Peyer's patch (tissue), 4 donors: ENCODE measurements around the gene AGBL3. TPM values are rescaled to one million over a fixed set of nuclear protein-coding genes. Genes with fewer than 3 reads are reported as not detected.
"Not testable (repeated sequence)": the region's sequence is repeated elsewhere in the genome, so short reads cannot be mapped to it uniquely, and the experiment has no call there.

ENCODE experiments used
- DNase-seq, 3 donors: peaks; one replicate each; pipeline ENCODE4 v3.0.0-alpha.2; 2017 to 2019
- H3K27ac ChIP-seq, 4 donors: fragments of 200-600 bp; sonication (generic); one replicate each; pipeline ENCODE4 v1.5.1; 2016 to 2019
- H3K27me3 ChIP-seq, 2 donors: fragments of 200-600 bp; sonication (generic); one replicate each; pipeline ENCODE4 v1.5.1; 2019
- H3K36me3 ChIP-seq, 3 donors: fragments of 200-600 bp; sonication (generic); one replicate each; pipeline ENCODE4 v1.5.1; 2016 to 2019
- H3K4me1 ChIP-seq, 4 donors: fragments of 200-600 bp; sonication (generic); one replicate each; pipeline ENCODE4 v1.5.1; 2016 to 2019
- H3K4me3 ChIP-seq, 4 donors: fragments of 200-600 bp; sonication (generic); 1 replicate in 3 of 4; 2 replicates in 1 of 4; pipeline ENCODE4 v1.5.1; 2016 to 2019; ENCODE audit warnings: mild to moderate bottlenecking in 1 of 4
- H3K9me3 ChIP-seq, 4 donors: fragments of 200-600 bp; sonication (generic); one replicate each; pipeline ENCODE4 v1.5.1; 2016 to 2019; ENCODE audit warnings: mild to moderate bottlenecking in 1 of 4
- CTCF ChIP-seq, 6 experiments: fragments of 450-650 bp in 4 of 6; fragments of 200-600 bp in 2 of 6; sonication (generic) in 1 of 6; IDR thresholded peaks; one replicate each; pipeline ENCODE4 v1.5.1; 2017 to 2019; ENCODE audit warnings: antibody characterized with exemption in 6 of 6, mild to moderate bottlenecking in 3 of 6, moderate library complexity in 1 of 6
- POLR2A ChIP-seq, 2 donors: fragments of 450-650 bp; IDR thresholded peaks; one replicate each; pipeline ENCODE4 v1.5.1; 2017; ENCODE audit warnings: antibody characterized with exemption in 2 of 2, mild to moderate bottlenecking in 2 of 2, moderate library complexity in 2 of 2
- total RNA-seq, 4 donors: library from RNA; depleted of rRNA; stranded (reverse); fragments of >200 nt; gene quantifications; one replicate each; pipeline ENCODE4 v1.1.0, GENCODE V29; 2016

The AGBL3 gene
- total RNA-seq, 4 donors from 2014 or later = 0.38 to 8.4 (median 4.3) TPM

- no peaks in the 10 kb centered on the region for H3K9me3 ChIP-seq
- DNase-seq = no peak
- no peaks in the 10 kb centered on the region for H3K27me3 ChIP-seq
- H3K4me3 ChIP-seq = no peak overlapping the region
- H3K4me1 ChIP-seq = peaks cover 3 to 35% (median 6%) of the 10 kb centered on the region in 4 donors
- H3K36me3 ChIP-seq = peaks cover 0 to 47% (median 0%) of the 10 kb centered on the region in 3 donors
- TF ChIP-seq CTCF (IDR thresholded peaks at IDR 0.05) (no peak), POLR2A (IDR thresholded peaks at IDR 0.05) (no peak)
- H3K27ac ChIP-seq = peak overlapping the region in 3 of 4 donors; percentile 28 to 97 (median 96)
Measured at GRCh38 chr7:135168001-135168400, 181.7 kb downstream of the AGBL3 start.

DNA sequence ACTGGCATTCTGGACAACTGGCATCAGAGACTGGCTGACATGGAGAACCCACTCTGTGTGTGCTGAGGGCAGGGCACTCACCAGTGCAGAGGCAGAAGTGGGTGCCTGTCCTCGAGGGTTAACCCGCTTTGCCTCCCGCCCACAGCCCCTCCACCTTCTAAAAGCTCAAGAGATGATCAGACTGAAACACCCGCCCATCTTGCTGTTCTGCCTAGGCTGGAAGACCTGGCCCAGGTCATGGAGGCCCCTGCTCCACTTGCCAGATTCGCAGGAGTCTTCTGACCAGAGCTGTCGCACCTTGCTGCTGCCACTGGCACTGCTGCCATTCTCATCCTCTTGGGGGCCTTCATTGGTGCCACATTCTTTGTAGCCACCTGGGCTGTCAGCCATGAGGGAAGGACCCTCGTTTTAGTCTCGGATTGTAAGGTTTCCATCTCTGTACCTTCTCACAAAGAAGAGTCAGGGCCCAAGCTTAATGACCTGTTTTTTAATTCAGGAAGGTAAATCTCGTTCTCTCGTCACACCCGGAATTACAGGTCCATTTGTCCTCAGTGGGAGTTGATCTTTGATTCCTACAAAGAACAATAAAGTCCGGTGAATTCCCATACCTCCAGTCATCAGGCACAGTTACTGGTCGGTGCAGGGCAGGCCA is 182.3 kb downstream of the AGBL3 start:
- H3K9me3 ChIP-seq = no peaks in the 10 kb centered on the region
- no peaks in the 10 kb centered on the region for H3K27me3 ChIP-seq
- peaks cover 0 to 47% (median 0%) of the 10 kb centered on the region in 3 donors for H3K36me3 ChIP-seq
- no peak for DNase-seq
- peak overlapping the region in 3 of 4 donors; percentile 28 to 97 (median 96) for H3K27ac ChIP-seq
- no peak overlapping the region for H3K4me3 ChIP-seq
- H3K4me1 ChIP-seq = peaks cover 3 to 35% (median 6%) of the 10 kb centered on the region in 4 donors
- TF ChIP-seq POLR2A (IDR thresholded peaks at IDR 0.05) (no peak), CTCF (IDR thresholded peaks at IDR 0.05) (no peak)

GRCh38 chr7:135169141-135169963 is 183.0 kb downstream of the AGBL3 start:
- Histone ChIP-seq H3K9me3 (no peaks in the 10 kb centered on the region), H3K36me3 (peaks cover 0 to 41% (median 0%) of the 10 kb centered on the region in 3 donors), H3K27ac (peak overlapping the region; percentile 95 to 97 (median 96)), H3K27me3 (no peaks in the 10 kb centered on the region), H3K4me3 (peak overlapping the region; percentile 62 to 91 (median 70)), H3K4me1 (peaks cover 3 to 35% (median 6%) of the 10 kb centered on the region in 4 donors)
- TF ChIP-seq POLR2A (IDR thresholded peaks at IDR 0.05) (no peak), CTCF (IDR thresholded peaks at IDR 0.05) (peak; percentile 9 to 45 (median 34))
- peak in 2 of 3 donors; percentile 66 to 79 for DNase-seq

- Histone ChIP-seq H3K4me3 (peak overlapping the region; percentile 62 to 91 (median 70)), H3K36me3 (peaks cover 0 to 35% (median 0%) of the 10 kb centered on the region in 3 donors), H3K27ac (peak overlapping the region; percentile 95 to 97 (median 96)), H3K9me3 (no peaks in the 10 kb centered on the region), H3K27me3 (no peaks in the 10 kb centered on the region), H3K4me1 (peaks cover 3 to 35% (median 6%) of the 10 kb centered on the region in 4 donors)
- no peak for DNase-seq
- TF ChIP-seq CTCF (IDR thresholded peaks at IDR 0.05) = no peak
- no peak for TF ChIP-seq POLR2A (IDR thresholded peaks at IDR 0.05)
Measured at GRCh38 chr7:135169964-135170273, 183.6 kb downstream of the AGBL3 start.

DNA sequence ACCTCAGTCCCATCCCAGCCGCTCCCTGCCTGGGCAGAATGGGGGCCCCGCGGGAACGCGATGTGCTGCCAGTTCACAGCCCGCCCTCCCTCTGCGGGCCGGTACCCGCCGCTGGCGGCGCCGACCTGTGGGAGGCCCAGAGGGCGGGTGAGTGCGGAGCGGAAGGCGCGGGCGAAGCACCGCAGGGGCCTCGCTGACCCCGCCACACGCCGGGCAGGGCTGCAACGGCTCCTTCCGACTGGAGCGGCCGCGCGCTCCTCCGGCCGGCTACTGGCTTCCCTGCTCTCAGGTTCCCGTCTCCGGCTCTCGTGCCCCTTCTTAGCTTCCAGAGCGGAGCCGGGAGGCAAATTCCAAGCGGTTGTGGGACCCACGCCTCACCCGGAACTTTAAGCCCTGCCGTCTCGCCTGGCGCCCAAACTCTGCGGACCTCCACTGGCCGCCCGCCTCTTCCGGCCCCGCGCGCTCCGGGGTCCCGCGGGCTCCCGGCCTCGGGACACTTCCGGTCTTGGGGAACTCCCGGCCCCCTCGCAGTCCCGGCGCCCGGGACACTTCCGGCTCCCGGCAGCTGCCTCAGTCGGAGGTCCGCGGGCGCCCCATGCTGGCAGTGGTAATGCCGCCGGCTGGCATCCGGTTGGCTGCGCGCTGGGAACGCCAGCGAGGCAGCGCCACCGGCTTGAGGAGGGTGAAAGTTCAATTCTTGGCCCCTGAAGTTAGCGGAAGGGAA is 184.1 kb downstream of the AGBL3 start, which contains the start of gene CYREN:
TSS of gene CYREN (minus strand) at position 434 of the 724 bp plus-strand sequence. CDS start 1,785 bp downstream, outside the sequence.
- no peaks in the 10 kb centered on the region for H3K9me3 ChIP-seq
- H3K36me3 ChIP-seq = peaks cover 0 to 30% (median 0%) of the 10 kb centered on the region in 3 donors
- H3K27me3 ChIP-seq = no peaks in the 10 kb centered on the region
- DNase-seq = peak; percentile 94 to 97 (median 97)
- peak within 1 kb of the TSS; percentile 62 to 91 (median 70) for H3K4me3 ChIP-seq
- H3K4me1 ChIP-seq = peaks cover 3 to 35% (median 6%) of the 10 kb centered on the region in 4 donors
- TF ChIP-seq POLR2A (IDR thresholded peaks at IDR 0.05) = peak; percentile 56 to 63
- peak in 5 of 6 experiments; percentile 56 to 90 (median 77) for TF ChIP-seq CTCF (IDR thresholded peaks at IDR 0.05)
- peak within 1 kb of the TSS; percentile 95 to 97 (median 96) for H3K27ac ChIP-seq

DNA sequence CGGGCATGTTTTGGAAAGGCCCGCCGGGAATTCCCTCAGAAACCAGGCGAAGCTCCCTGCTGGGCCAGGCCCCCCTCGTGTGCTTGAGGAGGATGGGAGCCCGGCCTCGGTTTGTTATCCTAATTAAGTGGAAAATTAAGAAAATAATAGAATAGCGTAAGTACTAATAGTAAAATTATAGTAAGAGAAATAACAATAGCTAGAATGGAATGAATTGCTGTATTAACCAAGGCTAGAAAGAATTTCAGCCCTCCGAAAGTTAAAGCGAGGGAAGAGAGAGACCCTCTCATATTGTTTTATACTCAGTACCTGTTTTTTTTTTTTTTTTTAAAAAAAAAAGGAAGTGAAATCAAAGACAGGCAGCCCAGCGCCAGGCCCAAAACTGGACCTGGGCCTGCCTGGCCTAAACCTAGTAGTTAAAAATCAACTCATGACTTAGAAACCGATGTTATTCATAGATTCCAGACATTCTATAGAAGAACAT is 184.7 kb downstream of the AGBL3 start:
- peak overlapping the region; percentile 62 to 91 (median 70) for H3K4me3 ChIP-seq
- DNase-seq, H3K27me3 ChIP-seq, H3K9me3 ChIP-seq: not testable (repeated sequence)
- H3K27ac ChIP-seq = peak overlapping the region; percentile 95 to 97 (median 96)
- H3K36me3 ChIP-seq = peaks cover 0 to 24% (median 0%) of the 10 kb centered on the region in 3 donors
- H3K4me1 ChIP-seq = peaks cover 3 to 35% (median 6%) of the 10 kb centered on the region in 4 donors

- not testable (repeated sequence) for H3K4me3 ChIP-seq, H3K9me3 ChIP-seq, DNase-seq, H3K27me3 ChIP-seq
- peaks cover 3 to 33% (median 6%) of the 10 kb centered on the region in 4 donors for H3K4me1 ChIP-seq
- peak overlapping the region; percentile 69 to 96 (median 96) for H3K27ac ChIP-seq
- H3K36me3 ChIP-seq = peaks cover 0 to 17% (median 0%) of the 10 kb centered on the region in 3 donors
Measured at GRCh38 chr7:135171581-135172291, 185.4 kb downstream of the AGBL3 start.
